Fibroblast of skin of abdomen (primary cell): ENCODE results near the gene TCHP. TPM values are rescaled to one million over a fixed set of nuclear protein-coding genes. Genes with fewer than 3 reads are reported as not detected.
"Not testable (repeated sequence)": the region's sequence is repeated elsewhere in the genome, so short reads cannot be mapped to it uniquely, and the experiment has no call there.

Source experiments
- DNase-seq: peaks from one replicate; pipeline ENCODE4 v3.0.0-alpha.2; 2013
- polyA plus RNA-seq, 2 experiments: library from polyadenylated mRNA; unstranded; fragments of 120-200 nt; gene quantifications; one replicate each; pipeline ENCODE4 v1.2.1, GENCODE V29; 2013; ENCODE audit not compliant: insufficient read length in 2 of 2

Gene TCHP, protein sequence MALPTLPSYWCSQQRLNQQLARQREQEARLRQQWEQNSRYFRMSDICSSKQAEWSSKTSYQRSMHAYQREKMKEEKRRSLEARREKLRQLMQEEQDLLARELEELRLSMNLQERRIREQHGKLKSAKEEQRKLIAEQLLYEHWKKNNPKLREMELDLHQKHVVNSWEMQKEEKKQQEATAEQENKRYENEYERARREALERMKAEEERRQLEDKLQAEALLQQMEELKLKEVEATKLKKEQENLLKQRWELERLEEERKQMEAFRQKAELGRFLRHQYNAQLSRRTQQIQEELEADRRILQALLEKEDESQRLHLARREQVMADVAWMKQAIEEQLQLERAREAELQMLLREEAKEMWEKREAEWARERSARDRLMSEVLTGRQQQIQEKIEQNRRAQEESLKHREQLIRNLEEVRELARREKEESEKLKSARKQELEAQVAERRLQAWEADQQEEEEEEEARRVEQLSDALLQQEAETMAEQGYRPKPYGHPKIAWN
- polyA plus RNA-seq (2013, experiment 1 of 2; ENCODE audit: insufficient read length) = 18.4 TPM
- 18.9 TPM for polyA plus RNA-seq (2013, experiment 2 of 2; ENCODE audit: insufficient read length)

DNA sequence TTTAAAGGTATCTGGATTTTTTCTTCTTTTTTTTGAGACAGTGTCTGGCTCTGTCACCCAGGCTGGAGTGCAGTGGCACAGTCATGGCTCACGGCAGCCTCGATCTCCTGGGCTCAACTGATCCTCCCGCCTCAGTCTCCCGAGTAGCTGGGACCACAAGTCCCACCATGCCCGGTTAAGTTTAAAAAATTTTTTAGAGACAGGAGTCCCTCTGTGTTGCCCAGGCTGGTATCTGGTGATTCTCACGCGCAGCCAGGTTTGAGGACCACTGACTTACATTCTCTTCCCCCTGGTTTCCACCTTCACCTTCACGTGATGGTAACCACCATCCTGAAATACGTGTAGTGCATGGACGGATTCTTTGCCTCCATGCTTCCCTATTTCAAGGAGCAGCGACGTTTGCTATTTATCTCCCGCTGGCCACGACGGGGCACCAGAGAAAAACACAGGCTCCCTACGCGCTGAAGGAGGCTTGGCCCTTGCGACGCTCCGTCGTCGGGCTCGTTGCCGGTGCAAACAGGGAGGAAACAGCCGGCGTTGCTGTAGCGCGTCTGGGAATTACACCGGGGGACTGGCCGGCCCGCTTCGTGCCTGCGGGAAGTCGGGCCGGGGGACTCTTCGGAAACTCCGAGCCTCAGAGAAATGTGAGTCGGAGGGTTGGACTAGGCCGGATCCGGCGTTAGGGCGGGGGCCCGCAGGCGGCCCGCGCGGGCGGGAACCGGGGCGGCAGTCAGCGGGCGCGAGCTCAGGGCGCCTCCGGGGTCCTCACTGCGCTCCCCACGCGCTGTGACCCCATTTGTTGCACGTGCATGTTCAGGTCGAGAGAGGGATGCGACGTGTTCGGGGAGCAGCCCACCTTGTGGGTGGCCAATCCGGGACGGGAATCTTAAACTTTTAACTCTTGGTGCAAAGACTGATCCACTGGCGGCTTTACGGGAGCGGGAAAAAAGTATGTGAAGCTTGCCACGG, at the start of gene TCHP:
Gene TCHP (plus strand): TSS at position 492 of the 969 bp plus-strand sequence. CDS start 2,753 bp downstream, outside the sequence.
- DNase-seq = peak; percentile 88

GRCh38 chr12:109850518-109850917, 49.6 kb upstream of the TCHP start:
- not testable (repeated sequence) for DNase-seq

DNA sequence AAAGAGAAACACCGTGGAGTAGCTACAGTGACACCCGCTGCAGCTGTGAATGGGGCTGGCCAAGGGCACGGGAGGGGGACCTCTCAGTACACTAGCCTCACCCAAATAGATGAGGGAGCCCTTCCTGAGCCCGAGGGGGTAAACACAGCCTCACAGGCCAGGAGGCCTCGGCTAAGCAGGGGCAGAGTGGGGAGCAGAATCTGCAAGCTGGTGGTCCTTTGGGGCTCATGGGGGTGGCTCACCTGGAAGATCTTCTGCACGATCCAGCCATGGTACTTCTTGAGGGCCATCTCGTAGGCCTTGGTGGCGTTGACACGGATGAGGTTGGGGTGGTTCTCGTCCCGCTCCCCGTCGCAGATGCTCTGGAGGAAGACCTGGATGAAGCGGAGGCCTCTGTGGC, 44.7 kb upstream of the TCHP start:
- no peak for DNase-seq

DNA sequence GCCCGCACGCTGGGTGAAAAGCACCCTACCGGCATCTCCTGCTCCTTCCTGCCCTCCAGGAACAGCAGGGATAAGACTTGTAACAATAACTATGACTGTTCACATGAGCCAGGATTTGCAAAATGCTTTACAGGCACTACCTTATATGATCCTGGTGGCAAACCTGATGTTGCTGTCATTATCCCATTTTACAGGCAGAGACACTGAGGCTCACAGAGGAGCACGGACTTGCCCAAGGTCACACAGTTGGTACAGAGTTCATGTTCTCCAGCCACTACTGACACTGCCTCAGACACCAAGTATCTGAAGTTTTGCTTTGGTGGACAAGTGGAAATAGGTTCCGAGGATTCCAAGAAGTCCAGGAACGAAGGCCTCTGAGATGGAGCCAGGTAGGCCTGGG, 42.4 kb upstream of the TCHP start:
- DNase-seq = no peak

DNA sequence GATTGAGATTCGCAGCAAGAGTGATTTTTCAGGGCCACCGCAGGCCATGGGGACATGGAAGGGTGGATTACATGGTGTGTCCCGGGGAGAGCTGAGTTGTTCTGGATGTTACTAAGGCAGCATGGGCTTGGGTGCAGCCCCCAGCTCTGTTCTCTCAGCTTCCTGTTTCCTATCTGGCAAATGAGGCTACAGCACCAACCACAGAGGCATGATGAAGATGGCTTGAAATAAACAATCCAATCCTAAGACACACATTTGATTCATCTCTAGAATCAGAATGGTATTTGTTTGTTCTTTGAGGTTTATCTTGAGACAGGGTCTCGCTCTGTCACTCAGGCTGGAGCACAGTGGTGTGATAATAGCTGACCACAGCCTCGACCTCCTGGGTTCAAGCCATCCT, 41.3 kb upstream of the TCHP start:
- DNase-seq = no peak

DNA sequence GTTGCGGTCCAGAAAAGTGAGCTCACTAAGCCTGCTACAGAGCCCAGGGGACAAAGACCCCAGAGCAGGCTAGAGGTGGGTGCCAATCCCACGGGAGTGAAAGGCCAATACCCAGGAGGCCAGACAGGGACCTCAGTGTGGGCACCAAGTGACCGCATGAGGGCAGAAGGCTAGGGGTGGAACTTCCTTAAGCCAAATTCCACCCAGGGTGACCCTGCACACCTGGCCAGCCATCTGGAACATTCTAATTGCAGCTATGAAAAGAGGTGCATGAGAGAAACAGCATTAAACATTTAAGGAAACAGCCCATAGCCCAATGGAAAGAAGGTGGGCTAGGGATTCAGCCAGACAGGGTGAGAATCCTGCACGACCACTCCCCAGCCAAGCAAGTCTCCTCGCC, 39.1 kb upstream of the TCHP start:
- DNase-seq = no peak

GRCh38 chr12:109861689-109862314, 38.3 kb upstream of the TCHP start:
- DNase-seq = no peak

DNA sequence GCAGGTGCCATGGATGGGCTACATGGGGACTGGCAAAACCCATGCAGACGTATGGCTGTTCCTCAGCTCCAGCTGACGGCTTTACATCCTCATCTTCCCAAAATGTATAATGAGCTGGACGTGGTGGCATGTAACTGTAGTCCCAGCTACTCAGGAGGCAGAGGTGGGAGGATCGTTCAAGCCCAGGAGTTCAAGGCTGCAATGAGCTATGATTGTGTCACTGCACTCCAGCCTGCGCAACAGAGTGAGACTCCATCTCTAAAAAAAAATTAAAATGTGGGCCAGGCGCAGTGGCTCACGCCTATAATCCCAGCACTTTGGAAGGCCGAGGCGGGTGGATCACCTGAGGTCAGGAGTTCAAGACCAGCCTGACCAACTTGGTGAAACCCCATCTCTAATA, 37.6 kb upstream of the TCHP start:
- not testable (repeated sequence) for DNase-seq

DNA sequence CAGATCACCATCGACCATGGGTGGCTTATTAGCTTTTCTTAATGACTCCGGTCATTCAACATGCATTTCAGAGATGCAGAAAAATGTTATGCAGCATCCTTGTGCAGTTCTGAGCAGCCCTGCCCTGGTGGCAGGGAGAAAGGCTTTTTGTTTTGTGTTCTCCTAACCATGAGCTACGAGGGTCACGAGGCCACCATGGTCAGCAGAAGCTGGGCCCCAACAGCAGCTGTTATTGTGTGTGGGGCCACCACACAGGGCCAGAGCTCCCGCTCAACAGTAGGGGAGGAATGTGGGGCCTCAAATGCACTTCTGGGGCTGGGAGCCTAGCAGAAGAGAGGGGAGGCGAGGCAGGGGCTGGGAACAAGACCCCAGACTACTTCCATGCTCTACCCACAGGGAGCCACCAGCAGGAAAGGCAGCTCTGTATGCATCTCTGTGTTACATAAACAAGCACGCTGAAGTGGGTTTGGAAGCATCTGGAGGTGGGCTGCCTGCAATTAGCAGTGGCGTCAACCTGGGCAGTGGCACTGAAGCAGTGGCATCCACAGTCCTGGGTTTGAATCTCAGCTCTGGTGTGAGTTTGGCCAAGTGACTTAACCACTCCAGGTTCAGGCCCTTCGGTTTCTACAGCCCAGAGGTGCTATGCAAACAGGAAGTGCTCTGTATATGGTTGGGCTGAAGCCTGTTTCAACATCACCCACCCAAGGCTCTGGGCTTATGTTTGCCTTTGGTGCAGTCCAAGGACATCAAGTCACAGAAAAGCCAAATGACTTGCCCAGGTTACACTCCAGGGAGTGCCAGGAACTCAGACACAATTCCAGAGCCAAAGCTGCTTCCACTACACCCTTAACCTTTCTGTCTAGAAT, 36.0 kb upstream of the TCHP start:
- DNase-seq = no peak

DNA sequence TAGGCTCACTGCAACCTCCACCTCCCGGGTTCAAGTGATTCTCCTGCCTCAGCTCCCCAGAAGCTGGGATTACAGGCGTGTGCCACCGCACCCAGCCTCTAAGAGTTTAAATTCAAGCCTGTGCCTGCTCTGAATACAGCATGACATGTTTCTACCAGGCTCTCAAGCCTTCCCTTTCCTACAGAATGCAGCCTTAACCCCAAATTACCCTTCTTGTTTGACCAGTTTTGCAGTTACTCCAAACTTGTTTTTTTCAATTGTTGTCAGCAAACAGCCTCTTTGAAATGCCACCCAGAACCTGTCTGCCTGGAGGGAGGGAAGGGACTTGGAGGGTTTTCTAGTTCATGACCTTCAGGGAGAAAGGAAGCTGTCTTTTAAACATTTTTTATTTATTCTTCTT, 35.2 kb upstream of the TCHP start:
- DNase-seq = no peak

DNA sequence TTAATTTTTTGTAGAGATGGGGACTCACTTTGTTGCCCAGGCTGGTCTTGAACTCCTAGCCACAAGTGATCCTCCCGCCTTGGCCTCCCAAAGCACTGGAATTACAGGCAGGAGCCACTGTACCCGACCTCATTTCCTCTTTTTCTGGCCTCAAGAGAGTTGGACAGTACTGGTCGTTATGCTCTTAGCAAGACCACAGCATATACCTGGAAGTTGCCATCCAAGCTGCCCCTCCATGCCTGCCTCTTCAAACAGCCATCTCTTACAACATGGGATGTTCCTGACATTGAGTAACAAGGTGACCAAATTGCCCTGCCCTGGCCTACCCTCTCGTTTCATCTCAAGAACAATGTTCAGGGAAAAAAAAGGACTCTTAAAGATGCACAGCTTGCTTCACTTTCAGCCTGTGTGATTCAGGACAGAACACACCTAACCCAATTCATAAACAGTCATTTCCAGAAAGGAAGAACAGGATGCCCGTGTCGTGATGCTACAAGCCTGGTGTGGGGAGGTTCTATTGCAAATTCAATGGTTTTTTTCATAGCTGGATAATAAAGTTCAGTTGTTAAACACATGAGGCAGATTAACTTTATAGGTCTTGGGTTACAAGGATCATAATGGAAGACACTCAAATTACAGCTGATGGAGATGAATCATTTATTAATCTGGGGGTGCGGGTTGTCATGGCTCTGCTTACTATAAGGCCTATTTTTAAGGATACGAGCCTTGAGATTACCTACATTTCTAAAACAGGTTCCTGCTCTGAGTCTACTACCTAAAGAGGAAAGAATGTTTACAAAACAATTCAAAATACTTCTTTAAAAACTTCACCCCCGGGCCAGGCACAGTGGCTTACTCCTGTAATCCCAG, 31.7 kb upstream of the TCHP start:
- DNase-seq = no peak

DNA sequence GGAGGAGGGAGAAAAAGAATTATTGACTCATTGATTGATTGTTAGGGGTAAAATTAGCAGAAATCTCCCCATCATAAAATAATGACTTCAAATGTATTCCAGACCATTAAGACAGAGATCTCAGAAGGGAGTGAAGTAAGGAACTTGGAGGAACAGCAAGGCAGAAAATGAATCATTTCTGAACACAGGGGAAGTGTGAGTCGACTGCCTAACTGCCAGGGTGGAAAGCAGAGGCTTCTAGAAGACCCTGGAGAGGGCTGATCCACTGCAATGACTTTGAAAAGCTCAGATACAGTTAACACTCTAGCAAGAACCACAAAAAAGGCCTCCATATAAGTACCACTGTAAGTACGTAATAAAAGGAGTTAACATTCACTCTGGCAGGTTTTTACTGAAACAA, 29.4 kb upstream of the TCHP start:
- DNase-seq = peak; percentile 46

DNA sequence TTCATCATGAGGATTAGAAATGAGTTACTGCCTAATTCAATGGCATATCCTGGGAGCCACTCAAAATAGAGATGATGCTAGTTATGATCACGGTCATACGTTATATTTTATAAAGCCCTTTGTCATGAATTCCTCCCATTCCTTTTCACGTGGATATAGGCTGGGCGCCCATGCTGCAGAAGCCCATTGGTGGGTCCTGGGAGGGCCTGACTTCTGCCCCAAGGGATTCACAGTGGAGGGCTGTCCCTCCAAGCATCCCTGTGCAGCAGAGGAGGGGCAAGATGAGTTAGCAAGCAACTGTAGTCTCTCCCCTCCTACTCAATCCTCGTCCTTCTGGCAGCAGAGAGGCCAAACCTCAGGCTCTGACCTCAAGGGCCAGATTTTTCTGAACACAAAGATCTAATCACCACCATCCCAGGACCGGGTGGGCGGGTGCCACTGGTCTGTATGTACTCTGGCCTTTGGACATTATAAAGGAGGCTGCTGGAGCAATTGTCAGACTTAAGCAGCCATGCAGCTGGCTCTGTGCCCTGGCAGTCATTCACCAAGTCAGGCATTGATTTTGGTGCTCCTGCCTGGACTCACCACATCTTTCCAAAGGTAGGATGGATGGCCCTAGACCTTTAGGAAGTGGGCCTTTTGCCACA, 28.3 kb upstream of the TCHP start:
- no peak for DNase-seq

GRCh38 chr12:109873653-109874052, 26.4 kb upstream of the TCHP start:
- no peak for DNase-seq

GRCh38 chr12:109875572-109876131, 24.4 kb upstream of the TCHP start:
- no peak for DNase-seq

DNA sequence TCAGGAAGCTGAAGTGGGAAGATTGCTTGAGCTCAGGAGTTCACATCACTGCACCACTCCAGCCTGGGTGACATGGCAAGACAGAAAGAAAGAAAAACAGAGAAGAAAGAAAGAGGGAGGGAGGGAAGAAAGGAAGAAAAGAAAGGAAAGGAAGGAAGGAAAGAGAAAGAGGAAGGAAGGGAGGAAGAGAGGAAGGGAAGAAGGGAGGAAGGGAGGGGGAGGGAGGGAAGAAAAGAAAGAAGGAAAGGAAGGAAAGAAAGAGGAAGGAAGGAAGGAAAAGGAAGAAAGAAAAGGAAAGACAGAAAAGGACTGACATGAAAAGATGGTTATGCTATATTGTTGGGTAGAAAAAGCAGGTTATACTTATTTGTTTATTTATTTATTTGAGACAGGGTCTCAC, 23.7 kb upstream of the TCHP start:
- no peak for DNase-seq

GRCh38 chr12:109877504-109878246, 22.4 kb upstream of the TCHP start:
- no peak for DNase-seq

DNA sequence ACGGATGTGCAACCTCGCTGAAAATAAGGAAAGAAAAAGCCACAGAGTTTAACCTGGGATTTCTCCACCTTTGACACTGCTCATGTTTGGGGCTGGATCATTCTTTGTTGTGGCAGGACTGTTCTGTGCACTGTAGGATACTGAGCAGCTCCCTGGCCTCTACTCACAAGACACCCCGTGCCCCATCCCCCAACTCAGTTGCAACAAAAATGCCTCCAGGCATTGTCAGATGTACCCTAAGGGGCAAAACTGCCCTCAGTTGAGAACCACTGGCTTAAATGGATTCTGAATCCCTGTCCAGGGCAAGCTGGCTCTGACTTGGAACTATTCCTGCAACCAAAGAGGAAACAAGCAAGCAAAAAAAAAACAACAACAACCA, 21.8 kb upstream of the TCHP start:
- no peak for DNase-seq

DNA sequence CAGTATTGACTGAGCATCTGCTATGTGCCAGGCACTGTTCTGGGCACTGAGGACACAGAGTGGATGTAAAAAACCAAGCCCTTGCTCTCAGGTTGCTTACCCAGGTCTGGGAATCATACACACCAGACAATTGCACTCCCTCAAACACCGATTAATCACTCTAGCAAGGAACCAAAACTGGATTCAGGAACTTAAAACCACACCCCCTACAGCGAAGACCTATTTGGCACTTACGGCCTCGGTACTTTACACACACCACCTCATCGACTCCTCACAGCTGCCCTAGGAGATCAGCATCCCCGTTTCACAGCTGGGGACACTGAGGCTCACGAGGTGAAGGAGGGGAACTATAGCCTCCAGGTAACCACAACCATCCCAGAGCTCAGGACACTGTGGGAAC, 21.3 kb upstream of the TCHP start:
- no peak for DNase-seq
